Thyroid gland (tissue), 4 donors: ENCODE data around the gene RBMS1. TPM values are rescaled to one million over a fixed set of nuclear protein-coding genes. Genes with fewer than 3 reads are reported as not detected.
"Not testable (repeated sequence)": the region's sequence is repeated elsewhere in the genome, so short reads cannot be mapped to it uniquely, and the experiment has no call there.

ENCODE experiments used
- DNase-seq, 2 donors: peaks; one replicate each; pipeline ENCODE4 v3.0.0-alpha.2; 2019
- H3K27ac ChIP-seq, 3 donors: fragments of 200-600 bp; sonication (generic); 1 replicate in 2 of 3; 2 replicates in 1 of 3; pipeline ENCODE4 v1.5.1; 2016 to 2019; ENCODE audit warnings: mild to moderate bottlenecking in 1 of 3, moderate library complexity in 1 of 3
- H3K27me3 ChIP-seq: fragments of 200-600 bp; sonication (generic); one replicate; pipeline ENCODE4 v1.5.1; 2019
- H3K36me3 ChIP-seq, 2 donors: fragments of 200-600 bp; sonication (generic); one replicate each; pipeline ENCODE4 v1.5.1; 2016 to 2019
- H3K4me1 ChIP-seq, 2 donors: fragments of 200-600 bp; sonication (generic); one replicate each; pipeline ENCODE4 v1.5.1; 2017 to 2019
- H3K4me3 ChIP-seq, 3 donors: fragments of 200-600 bp; sonication (generic); replicated peaks in 1 of 3; 1 replicate in 2 of 3; 2 replicates in 1 of 3; pipeline ENCODE4 v1.5.1; 2016; ENCODE audit warnings: mild to moderate bottlenecking in 1 of 3
- H3K9me3 ChIP-seq: fragments of 200-600 bp; sonication (generic); one replicate; pipeline ENCODE4 v1.5.1; 2017
- CTCF ChIP-seq, 6 experiments: fragments of 200-600 bp in 3 of 6; fragments of 450-650 bp in 3 of 6; sonication (generic) in 3 of 6; IDR thresholded peaks; one replicate each; pipeline ENCODE4 v1.5.1; 2016 to 2019; ENCODE audit warnings: antibody characterized with exemption in 6 of 6, mild to moderate bottlenecking in 2 of 6, inconsistent platforms in 1 of 6, moderate library complexity in 1 of 6
- POLR2A ChIP-seq, 2 donors: fragments of 450-650 bp; IDR thresholded peaks; one replicate each; pipeline ENCODE4 v1.6.1; 2017; ENCODE audit warnings: antibody characterized with exemption in 2 of 2, mild to moderate bottlenecking in 2 of 2, moderate library complexity in 1 of 2
- WGBS, 2 donors: methylation state at CpG; one replicate each; pipeline ENCODE4 v1.1.5; 2017; 5-methylcytosine and 5-hydroxymethylcytosine counted together
- intact Hi-C: fragments of 100-400 bp; cut with DNase I; formaldehyde crosslinking; loops from one replicate; pipeline ENCODE4 v1.15.1; 2023
- total RNA-seq, 4 donors: library from RNA; depleted of rRNA; stranded (reverse); fragments of >200 nt; gene quantifications; one replicate each; pipeline ENCODE4 v1.2.3, GENCODE V29; 2016

Gene RBMS1
- total RNA-seq, 4 donors from 2014 or later, result 50.9 to 80.1 (median 69.0) TPM

DNA sequence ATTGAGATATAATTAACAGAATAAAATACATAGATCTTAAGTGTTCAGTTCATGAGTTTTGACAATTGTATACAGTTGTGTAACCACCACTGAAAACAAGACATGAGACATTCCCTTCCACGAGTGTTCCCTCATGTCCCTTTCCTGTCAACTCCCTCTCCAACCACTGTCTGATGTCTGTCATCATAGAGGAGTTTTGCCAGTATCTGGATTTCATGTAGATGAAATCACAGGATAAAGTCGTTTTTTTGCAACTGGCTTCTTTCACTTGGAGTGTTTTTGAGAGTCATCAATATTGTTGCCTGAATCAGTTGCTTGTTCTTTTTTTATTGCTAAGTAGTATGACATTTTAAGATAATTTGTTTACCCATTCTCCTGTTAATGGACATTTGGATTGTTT, 52.7 kb downstream of the RBMS1 start:
- TF ChIP-seq CTCF (IDR thresholded peaks at IDR 0.05) (no peak), POLR2A (IDR thresholded peaks at IDR 0.05) (no peak)
- Histone ChIP-seq H3K27me3 (no peaks in the 10 kb centered on the region), H3K9me3 (no peaks in the 10 kb centered on the region), H3K4me3 (no peak overlapping the region), H3K4me1 (no peaks in the 10 kb centered on the region), H3K36me3 (no peaks in the 10 kb centered on the region), H3K27ac (no peak overlapping the region)
- DNase-seq, result no peak
- intact Hi-C loops, result no loop called here
- WGBS, 2 donors, result 49 to 59% methylated on average over 2 of the region's 2 CpGs

- H3K27ac ChIP-seq, DNase-seq, intact Hi-C loops, H3K36me3 ChIP-seq, H3K27me3 ChIP-seq, H3K4me1 ChIP-seq, H3K9me3 ChIP-seq, H3K4me3 ChIP-seq: not testable (repeated sequence)
- WGBS, 2 donors, result 94% methylated on average over 12 of the region's 32 CpGs; no CpG with 5 or more reads in 1 of the 2 donors
These were observed 54.6 kb downstream of the RBMS1 start for GRCh38 chr2:160439038-160439437.

DNA sequence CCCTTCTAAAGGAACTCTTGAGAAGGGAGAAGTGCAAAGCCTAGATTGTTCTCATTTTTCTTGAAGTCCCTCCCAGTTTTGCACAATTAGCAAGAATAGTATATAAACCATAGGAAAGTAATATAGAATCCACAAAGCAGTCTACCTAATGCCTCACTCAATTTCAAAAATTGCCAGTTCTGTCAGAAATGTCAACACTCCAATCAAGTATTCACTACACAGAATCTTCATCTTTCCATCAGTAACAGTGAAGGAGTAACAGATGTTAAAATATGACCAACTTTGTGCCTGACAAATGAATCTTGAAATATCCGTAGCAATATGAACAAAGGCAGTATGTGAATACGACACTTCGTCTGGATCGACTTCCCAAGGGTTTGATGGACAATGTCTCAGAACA, 56.3 kb downstream of the RBMS1 start:
- Histone ChIP-seq H3K9me3 (no peaks in the 10 kb centered on the region), H3K27me3 (no peaks in the 10 kb centered on the region), H3K27ac (no peak overlapping the region), H3K4me1 (peaks cover 5 to 23% of the 10 kb centered on the region in 2 donors), H3K4me3 (no peak overlapping the region), H3K36me3 (no peaks in the 10 kb centered on the region)
- 97% methylated on average over 4 of the region's 4 CpGs for WGBS, 2 donors
- TF ChIP-seq CTCF (IDR thresholded peaks at IDR 0.05) (no peak), POLR2A (IDR thresholded peaks at IDR 0.05) (no peak)
- intact Hi-C loops, result no loop called here
- DNase-seq, result no peak

DNA sequence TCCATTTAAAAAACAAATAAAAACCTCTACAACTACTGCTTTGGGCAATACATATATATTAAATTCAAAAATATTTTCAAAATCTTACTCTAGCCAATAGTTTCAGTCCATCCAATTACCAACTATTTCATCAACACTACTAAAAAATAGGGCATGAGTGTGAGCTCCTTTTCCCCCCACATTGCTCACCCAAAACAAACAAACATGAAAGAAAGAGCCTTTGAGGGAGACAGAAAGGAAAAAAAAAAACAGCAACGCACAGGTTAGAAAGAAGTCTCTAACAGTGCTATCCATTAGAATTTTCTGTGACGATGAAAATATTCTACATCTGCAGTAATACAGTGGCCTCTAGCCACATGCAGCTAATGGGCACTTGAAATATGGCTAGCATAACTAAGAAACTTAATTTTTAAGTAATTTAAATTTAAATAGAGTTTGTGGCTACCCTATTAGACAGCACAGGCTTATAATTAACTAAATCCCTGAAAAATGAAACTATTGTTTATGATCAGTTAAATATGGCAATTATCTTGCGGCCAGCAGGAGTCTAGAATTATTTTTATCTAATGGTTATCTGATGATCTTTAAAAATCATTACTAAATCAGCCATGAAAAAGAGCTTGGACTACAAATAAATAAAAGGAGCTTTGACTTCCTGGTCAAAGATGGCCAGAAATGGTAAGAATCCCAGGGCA, 59.2 kb downstream of the RBMS1 start:
- Histone ChIP-seq H3K27me3 (no peaks in the 10 kb centered on the region), H3K36me3 (no peaks in the 10 kb centered on the region), H3K27ac (no peak overlapping the region), H3K9me3 (no peaks in the 10 kb centered on the region), H3K4me1 (peaks cover 5 to 23% of the 10 kb centered on the region in 2 donors), H3K4me3 (no peak overlapping the region)
- no peak for TF ChIP-seq CTCF (IDR thresholded peaks at IDR 0.05)
- no peak for DNase-seq
- 65 to 69% methylated on average over 3 of the region's 3 CpGs for WGBS, 2 donors
- intact Hi-C loops, result no loop called here

DNA sequence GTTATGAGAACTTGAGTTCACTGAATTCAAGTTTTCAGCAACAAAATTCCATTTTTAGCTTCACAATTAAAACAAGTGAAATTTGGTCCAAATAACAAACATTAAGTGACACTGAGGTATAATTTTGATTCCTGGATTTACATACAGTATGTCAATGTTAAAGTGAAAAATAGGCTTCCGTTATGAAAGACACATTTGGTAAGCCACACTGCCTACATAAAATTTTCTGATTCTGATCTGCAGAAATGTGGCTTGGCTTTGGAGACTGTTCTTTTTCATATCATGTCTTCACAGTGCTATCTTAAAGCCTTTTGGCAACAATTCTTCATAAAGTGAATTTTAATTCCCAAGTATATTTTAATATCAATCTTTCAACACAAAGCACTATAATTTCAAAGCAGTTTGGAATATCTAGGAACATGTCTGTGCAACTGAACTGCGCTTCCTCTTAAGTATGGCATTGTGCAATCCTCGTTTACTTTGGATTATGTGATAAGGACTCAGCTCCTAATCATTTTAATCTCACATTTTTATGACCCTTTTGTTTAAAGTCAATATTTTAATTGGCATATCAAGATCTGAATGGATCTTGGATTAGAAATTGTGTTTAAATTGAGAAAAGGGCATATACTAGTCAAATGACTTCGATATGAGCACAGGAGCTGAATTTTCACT, 60.0 kb downstream of the RBMS1 start:
- TF ChIP-seq CTCF (IDR thresholded peaks at IDR 0.05) (no peak), POLR2A (IDR thresholded peaks at IDR 0.05) (no peak)
- no peaks in the 10 kb centered on the region for H3K36me3 ChIP-seq
- DNase-seq, result no peak
- no peaks in the 10 kb centered on the region for H3K27me3 ChIP-seq
- H3K27ac ChIP-seq, result no peak overlapping the region
- peaks cover 5 to 23% of the 10 kb centered on the region in 2 donors for H3K4me1 ChIP-seq
- intact Hi-C loops, result no loop called here
- no peaks in the 10 kb centered on the region for H3K9me3 ChIP-seq
- no peak overlapping the region for H3K4me3 ChIP-seq
- 76 to 86% methylated on average over 4 of the region's 4 CpGs for WGBS, 2 donors
